Liver (tissue), 9 donors: ENCODE results near the gene ETV6. TPM values are rescaled to one million over a fixed set of nuclear protein-coding genes. Genes with fewer than 3 reads are reported as not detected.

Source experiments
- DNase-seq: peaks from one replicate; pipeline ENCODE4 v3.0.0-alpha.2; 2017; ENCODE audit warnings: low spot score
- H3K27ac ChIP-seq, 2 donors: one replicate each; pipeline ENCODE4 v1.7.0; 2013; ENCODE audit warnings: inconsistent platforms in 2 of 2, low read length in 2 of 2, control low read depth in 1 of 2, low read depth in 1 of 2, mild to moderate bottlenecking in 1 of 2
- H3K27me3 ChIP-seq, 4 donors: one replicate each; pipeline versions ENCODE4 v1.6.1 to v1.7.0; 2013; ENCODE audit warnings: low read length in 3 of 4, inconsistent platforms in 1 of 4, mild to moderate bottlenecking in 1 of 4, moderate library complexity in 1 of 4; ENCODE audit not compliant: control insufficient read depth in 4 of 4, insufficient read depth in 4 of 4
- H3K36me3 ChIP-seq, 4 donors: one replicate each; pipeline versions ENCODE4 v1.6.1 to v1.7.0; 2013; ENCODE audit warnings: low read length in 3 of 4, mild to moderate bottlenecking in 3 of 4, low read depth in 1 of 4, moderate library complexity in 1 of 4; ENCODE audit not compliant: control insufficient read depth in 4 of 4, insufficient read depth in 3 of 4
- H3K4me1 ChIP-seq, 4 donors: one replicate each; pipeline versions ENCODE4 v1.6.1 to v1.7.0; 2013; ENCODE audit warnings: low read length in 3 of 4, mild to moderate bottlenecking in 3 of 4, moderate library complexity in 1 of 4; ENCODE audit not compliant: control insufficient read depth in 4 of 4, insufficient read depth in 4 of 4
- H3K4me3 ChIP-seq, 3 donors: one replicate each; pipeline versions ENCODE4 v1.6.1 to v1.7.0; 2013; ENCODE audit warnings: low read length in 3 of 3, control low read depth in 1 of 3, low read depth in 1 of 3, mild to moderate bottlenecking in 1 of 3
- H3K9ac ChIP-seq, 2 donors: one replicate each; pipeline ENCODE4 v1.7.0; 2013; ENCODE audit warnings: low read length in 2 of 2, mild to moderate bottlenecking in 2 of 2, moderate library complexity in 2 of 2, control low read depth in 1 of 2, low read depth in 1 of 2
- H3K9me3 ChIP-seq, 4 donors: one replicate each; pipeline versions ENCODE4 v1.6.1 to v1.7.0; 2013; ENCODE audit warnings: low read length in 3 of 4; ENCODE audit not compliant: control insufficient read depth in 4 of 4
- ATF3 ChIP-seq: IDR thresholded peaks from 2 replicates; pipeline ENCODE4 v1.6.1; 2016; ENCODE audit warnings: antibody characterized with exemption
- CTCF ChIP-seq: fragments of 150-350 bp; IDR thresholded peaks from 2 replicates; pipeline ENCODE4 v1.5.1; 2017; ENCODE audit warnings: improper control_type of control experiment, low read depth, low read length; ENCODE audit not compliant: missing input control
- EGR1 ChIP-seq, 2 donors: IDR thresholded peaks; 2 replicates each; pipeline ENCODE4 v1.6.1; 2016 to 2018; ENCODE audit warnings: antibody characterized with exemption in 2 of 2, low read depth in 2 of 2
- FOXA1 ChIP-seq: IDR thresholded peaks from 2 replicates; pipeline ENCODE4 v1.6.1; 2016; ENCODE audit warnings: antibody characterized with exemption
- FOXA2 ChIP-seq: IDR thresholded peaks from 2 replicates; pipeline ENCODE4 v1.6.1; 2016; ENCODE audit warnings: antibody characterized with exemption
- GABPA ChIP-seq, 2 donors: IDR thresholded peaks in 1 of 2; conservative IDR thresholded peaks in 1 of 2; 2 replicates each; pipeline ENCODE4 v1.6.1; 2016; ENCODE audit warnings: antibody characterized with exemption in 2 of 2, mild to moderate bottlenecking in 1 of 2, moderate library complexity in 1 of 2
- HNF4A ChIP-seq, 2 donors: conservative IDR thresholded peaks; 2 replicates each; pipeline ENCODE4 v1.6.1; 2016; ENCODE audit warnings: antibody characterized with exemption in 2 of 2, mild to moderate bottlenecking in 2 of 2
- HNF4G ChIP-seq: IDR thresholded peaks from 2 replicates; pipeline ENCODE4 v1.6.1; 2016; ENCODE audit warnings: antibody characterized with exemption
- JUND ChIP-seq, 2 donors: IDR thresholded peaks; 2 replicates each; pipeline ENCODE4 v1.6.1; 2016; ENCODE audit warnings: antibody characterized with exemption in 2 of 2
- MAX ChIP-seq: IDR thresholded peaks from 2 replicates; pipeline ENCODE4 v1.6.1; 2016; ENCODE audit warnings: antibody characterized with exemption
- NR2F2 ChIP-seq: IDR thresholded peaks from 2 replicates; pipeline ENCODE4 v1.6.1; 2016; ENCODE audit warnings: antibody characterized with exemption
- RAD21 ChIP-seq, 2 donors: IDR thresholded peaks; 2 replicates each; pipeline ENCODE4 v1.6.1; 2016; ENCODE audit warnings: antibody characterized with exemption in 2 of 2, mild to moderate bottlenecking in 2 of 2
- REST ChIP-seq: IDR thresholded peaks from 2 replicates; pipeline ENCODE4 v1.6.1; 2016; ENCODE audit warnings: antibody characterized with exemption, mild to moderate bottlenecking
- RXRA ChIP-seq, 2 donors: IDR thresholded peaks; 2 replicates each; pipeline ENCODE4 v1.6.1; 2017 to 2018; ENCODE audit warnings: antibody characterized with exemption in 2 of 2, mild to moderate bottlenecking in 1 of 2
- SP1 ChIP-seq: IDR thresholded peaks from 2 replicates; pipeline ENCODE4 v1.6.1; 2018; ENCODE audit warnings: antibody characterized with exemption, mild to moderate bottlenecking
- TAF1 ChIP-seq: conservative IDR thresholded peaks from 2 replicates; pipeline ENCODE4 v1.6.1; 2016; ENCODE audit warnings: antibody characterized with exemption, mild to moderate bottlenecking
- YY1 ChIP-seq: IDR thresholded peaks from 2 replicates; pipeline ENCODE4 v1.6.1; 2016; ENCODE audit warnings: antibody characterized with exemption, mild to moderate bottlenecking
- ZBTB33 ChIP-seq: IDR thresholded peaks from 2 replicates; pipeline ENCODE4 v1.6.1; 2016; ENCODE audit warnings: antibody characterized with exemption
- WGBS: extraction: QIAGEN DNeasy Blood & Tissue Kit; methylation state at CpG from one replicate; pipeline ENCODE4 v1.1.7; 2013; 5-methylcytosine and 5-hydroxymethylcytosine counted together
- polyA plus RNA-seq, 2 donors: library from polyadenylated mRNA; stranded (reverse) in 1 of 2; unstranded in 1 of 2; fragments of 200-250 nt in 1 of 2; fragments of >200 nt in 1 of 2; fragmentation: Nextera tagmentation in 1 of 2; extraction: Ambion mirVana in 1 of 2; gene quantifications; one replicate each; pipeline versions ENCODE4 v1.2.1 to v1.2.3, GENCODE V29; 2013 to 2015
- total RNA-seq, 2 donors: library from RNA; depleted of rRNA; stranded (reverse); fragments of >200 nt; gene quantifications; one replicate each; pipeline ENCODE4 v1.2.3, GENCODE V29; 2014
- donor health status: healthy.
- donor health status: healthy.
- donor health status: healthy.
- donor health status: healthy.
- donor health status: healthy.

ETV6 gene
- total and polyA plus RNA-seq, 4 donors: 2.0 to 6.2 (median 3.5) TPM

- no peaks in the 10 kb centered on the region for H3K36me3 ChIP-seq
- H3K27ac ChIP-seq: peak overlapping the region; percentile 13 to 54
- peaks cover 10 to 50% (median 29%) of the 10 kb centered on the region in 4 donors for H3K4me1 ChIP-seq
- no peak for DNase-seq
- no peak for TF ChIP-seq ATF3
- TF ChIP-seq TAF1: no peak
- TF ChIP-seq CTCF: no peak
- no peak for TF ChIP-seq FOXA2
- no peak for TF ChIP-seq REST
- TF ChIP-seq HNF4A (conservative IDR thresholded peaks at IDR 0.05): peak in 1 of 2 donors; percentile 26
- peak in 1 of 2 donors; percentile 28 for TF ChIP-seq JUND (IDR thresholded peaks at IDR 0.05)
- no peak for TF ChIP-seq ZBTB33
- TF ChIP-seq FOXA1: no peak
- no peak for TF ChIP-seq EGR1 (IDR thresholded peaks at IDR 0.05; ENCODE audit: low read depth in 2 of 2)
- peak in 1 of 2 donors; percentile 12 for TF ChIP-seq RAD21 (IDR thresholded peaks at IDR 0.05)
- no peak for TF ChIP-seq NR2F2
- no peak for TF ChIP-seq HNF4G
- peak in 1 of 2 donors; percentile 35 for TF ChIP-seq RXRA (IDR thresholded peaks at IDR 0.05)
- TF ChIP-seq MAX: peak; percentile 29
- no peak for TF ChIP-seq GABPA (IDR thresholded peaks at IDR 0.05 in 1 of 2, conservative IDR thresholded peaks at IDR 0.05 in 1 of 2)
- peak; percentile 42 for TF ChIP-seq YY1
- TF ChIP-seq SP1: no peak
- WGBS: 25% methylated on average over 4 of the region's 4 CpGs
- H3K9me3 ChIP-seq: no peaks in the 10 kb centered on the region
- H3K9ac ChIP-seq: no peak overlapping the region
- no peaks in the 10 kb centered on the region for H3K27me3 ChIP-seq
- H3K4me3 ChIP-seq: no peak overlapping the region
Measured at GRCh38 chr12:11834104-11834812, 184.8 kb downstream of the ETV6 start.
